Stimulated activated CD8-positive, alpha-beta memory T cell treated with anti-CD3 and anti-CD28 coated beads, Interleukin-15, amount 100 ng/mL, for 24 hours (primary cell): ENCODE results near the gene NTF4.
"Not testable (repeated sequence)": the region's sequence is repeated elsewhere in the genome, so short reads cannot be mapped to it uniquely, and the experiment has no call there.

Experiments
- DNase-seq: peaks from one replicate; pipeline ENCODE4 v3.0.0-alpha.2; 2020; ENCODE audit warnings: low read depth

NTF4 gene

DNA sequence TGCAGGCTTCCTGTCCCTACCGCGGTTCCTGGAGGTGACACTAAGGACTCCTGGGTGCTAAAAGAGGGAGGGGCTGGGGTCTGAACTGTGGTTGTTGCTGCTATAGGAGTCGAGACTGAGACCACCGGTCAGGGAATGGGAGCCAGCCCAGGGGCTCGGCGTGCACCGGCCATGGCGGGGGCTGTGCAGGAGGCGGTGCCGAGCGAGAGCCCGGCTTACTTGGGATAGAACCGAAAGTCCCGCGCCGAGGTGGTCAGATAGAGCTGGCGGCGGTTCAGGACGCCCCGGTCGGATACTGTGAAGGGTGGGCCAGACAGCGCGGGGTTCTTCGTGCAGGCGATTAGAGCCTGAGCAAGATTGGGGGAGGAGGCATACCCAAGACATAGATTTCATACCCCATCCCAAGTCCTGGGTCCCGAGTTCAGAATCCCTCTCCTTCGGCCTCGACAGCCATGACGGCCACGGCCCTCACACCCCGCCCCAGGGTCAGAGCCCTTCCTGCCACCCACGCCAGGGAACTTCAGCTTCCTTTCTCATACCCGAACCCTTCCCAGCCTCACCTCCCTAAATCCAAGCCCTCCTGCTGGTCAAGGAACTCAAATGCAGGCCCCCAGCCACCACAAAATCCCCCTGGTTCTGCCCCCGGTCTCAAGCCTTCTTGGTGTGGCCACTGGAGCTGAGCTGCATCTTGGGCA lies 7.6 kb downstream of the NTF4 start:
- DNase-seq = not testable (repeated sequence)

- DNase-seq = no peak
These were observed 8.3 kb downstream of the NTF4 start for GRCh38 chr19:49056101-49056901.

- not testable (repeated sequence) for DNase-seq
These were observed 14.1 kb downstream of the NTF4 start for GRCh38 chr19:49050376-49051033.

DNA sequence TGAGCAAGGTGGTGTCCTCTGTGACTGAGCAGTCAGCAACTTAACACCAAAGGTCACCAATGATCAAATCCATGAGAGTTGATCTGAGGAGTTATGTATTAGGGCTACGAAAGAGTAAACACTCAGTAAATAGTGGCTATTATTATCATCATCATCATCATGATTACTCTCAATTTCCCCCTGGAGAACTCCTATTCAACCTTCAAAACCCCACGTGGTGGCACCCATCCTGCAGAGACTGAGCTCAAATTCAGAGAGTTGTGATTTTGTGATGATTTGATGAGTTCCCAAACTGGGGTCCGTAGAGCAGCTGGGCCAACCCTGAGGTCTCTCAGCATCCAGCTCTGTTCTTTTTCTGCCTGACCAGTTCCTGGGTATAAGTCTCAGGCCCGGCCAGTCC lies 14.8 kb downstream of the NTF4 start:
- not testable (repeated sequence) for DNase-seq

- not testable (repeated sequence) for DNase-seq
These were observed 15.6 kb downstream of the NTF4 start, which contains the start of gene CGB8 for GRCh38 chr19:49049011-49049410. TSS of gene CGB8 (minus strand) at chr19:49049111. CDS start at chr19:49048739, 372 bp downstream.

- not testable (repeated sequence) for DNase-seq
These were observed 21.1 kb downstream of the NTF4 start, which contains the start of gene CGB5 for GRCh38 chr19:49043548-49043947. TSS of gene CGB5 (plus strand) at chr19:49043848. CDS start at chr19:49044210, 362 bp downstream.

DNA sequence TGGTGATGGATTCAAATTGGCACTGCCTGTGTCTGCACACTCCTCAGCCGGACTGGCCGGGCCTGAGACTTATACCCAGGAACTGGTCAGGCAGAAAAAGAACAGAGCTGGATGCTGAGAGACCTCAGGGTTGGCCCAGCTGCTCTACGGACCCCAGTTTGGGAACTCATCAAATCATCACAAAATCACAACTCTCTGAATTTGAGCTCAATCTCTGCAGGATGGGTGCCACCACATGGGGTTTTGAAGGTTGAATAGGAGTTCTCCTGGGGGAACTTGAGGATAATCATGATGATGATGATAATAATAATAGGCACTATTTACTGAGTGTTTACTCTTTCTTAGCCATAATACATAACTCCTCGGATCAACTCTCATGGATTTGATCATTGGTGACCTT lies 22.0 kb downstream of the NTF4 start:
- DNase-seq = not testable (repeated sequence)

DNA sequence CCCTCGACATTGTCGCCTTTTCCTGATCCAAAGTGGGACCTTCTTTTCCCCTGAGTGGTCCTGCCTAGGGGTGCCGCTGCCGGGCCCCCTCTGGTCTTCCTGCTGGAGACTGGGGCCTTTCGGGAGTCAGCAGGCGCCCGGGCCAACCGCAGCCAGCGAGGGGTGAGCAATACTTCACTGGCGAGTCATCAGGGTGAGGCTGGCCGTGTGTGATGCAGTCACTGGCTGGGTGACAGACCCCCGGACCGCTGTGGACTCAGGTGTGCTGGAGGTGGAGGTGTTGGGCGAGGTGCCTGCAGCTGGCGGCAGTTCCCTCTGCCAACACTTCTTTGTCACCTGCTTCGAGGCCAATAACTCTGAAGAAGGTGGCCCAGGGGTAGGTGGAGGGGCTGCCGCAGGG lies 22.4 kb downstream of the NTF4 start:
- no peak for DNase-seq

DNA sequence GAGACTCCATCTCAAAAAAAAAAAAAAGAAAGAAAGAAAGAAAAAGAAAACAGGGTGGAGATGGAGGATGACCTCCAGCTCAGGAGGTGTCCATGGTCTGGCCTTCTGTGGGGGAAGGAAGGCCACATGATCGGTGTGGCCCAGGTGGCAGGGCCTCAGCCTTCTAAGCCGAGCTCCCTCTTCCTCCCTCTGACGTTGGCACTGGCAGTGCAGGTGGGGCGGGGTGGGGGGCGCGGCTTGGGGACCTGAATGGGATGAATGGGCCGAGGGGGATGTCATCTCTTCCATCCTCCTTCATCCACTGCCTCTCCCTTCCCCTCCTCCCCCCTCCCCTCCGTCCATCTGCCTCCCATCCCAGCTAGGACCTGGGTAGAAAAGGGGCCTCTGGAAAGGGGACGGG lies 24.9 kb downstream of the NTF4 start:
- not testable (repeated sequence) for DNase-seq

- DNase-seq = not testable (repeated sequence)
These were observed 25.9 kb downstream of the NTF4 start for GRCh38 chr19:49038557-49039276.

DNA sequence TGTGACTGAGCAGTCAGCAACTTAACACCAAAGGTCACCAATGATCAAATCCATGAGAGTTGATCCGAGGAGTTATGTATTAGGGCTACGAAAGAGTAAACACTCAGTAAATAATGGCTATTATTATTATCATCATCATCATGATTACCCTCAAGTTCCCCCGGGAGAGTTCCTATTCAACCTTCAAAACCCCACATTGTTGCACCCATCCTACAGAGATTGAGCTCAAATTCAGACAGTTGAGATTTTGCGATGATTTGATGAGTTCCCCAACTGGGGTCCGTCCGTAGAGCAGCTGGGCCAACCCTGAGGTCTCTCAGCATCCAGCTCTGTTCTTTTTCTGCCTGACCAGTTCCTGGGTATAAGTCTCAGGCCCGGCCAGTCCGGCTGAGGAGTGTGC lies 26.5 kb downstream of the NTF4 start:
- not testable (repeated sequence) for DNase-seq

DNA sequence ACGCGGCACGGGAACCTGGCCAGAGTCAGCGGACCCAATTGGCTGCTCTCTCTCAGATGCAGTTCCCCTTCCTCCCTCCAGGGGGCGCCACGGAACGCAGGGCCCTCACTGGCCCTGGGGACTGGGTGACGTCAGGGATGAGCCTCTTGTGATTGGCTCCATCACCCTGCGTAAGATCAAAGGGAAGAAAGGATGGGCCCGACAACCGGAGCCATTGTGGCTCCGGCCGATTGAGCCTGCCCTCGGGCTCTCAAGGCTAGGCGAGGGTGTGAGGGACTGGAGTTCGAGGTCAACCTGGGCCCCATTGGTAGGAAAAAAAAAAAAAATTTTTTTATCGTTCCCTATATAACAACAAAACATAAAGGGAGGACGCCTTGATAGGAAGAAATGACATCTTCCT lies 27.8 kb downstream of the NTF4 start, which contains the start of gene CGB1:
Gene CGB1 (minus strand): TSS at position 81 of the 400 bp plus-strand sequence. CDS start 184 bp downstream, outside the sequence.
- not testable (repeated sequence) for DNase-seq

DNA sequence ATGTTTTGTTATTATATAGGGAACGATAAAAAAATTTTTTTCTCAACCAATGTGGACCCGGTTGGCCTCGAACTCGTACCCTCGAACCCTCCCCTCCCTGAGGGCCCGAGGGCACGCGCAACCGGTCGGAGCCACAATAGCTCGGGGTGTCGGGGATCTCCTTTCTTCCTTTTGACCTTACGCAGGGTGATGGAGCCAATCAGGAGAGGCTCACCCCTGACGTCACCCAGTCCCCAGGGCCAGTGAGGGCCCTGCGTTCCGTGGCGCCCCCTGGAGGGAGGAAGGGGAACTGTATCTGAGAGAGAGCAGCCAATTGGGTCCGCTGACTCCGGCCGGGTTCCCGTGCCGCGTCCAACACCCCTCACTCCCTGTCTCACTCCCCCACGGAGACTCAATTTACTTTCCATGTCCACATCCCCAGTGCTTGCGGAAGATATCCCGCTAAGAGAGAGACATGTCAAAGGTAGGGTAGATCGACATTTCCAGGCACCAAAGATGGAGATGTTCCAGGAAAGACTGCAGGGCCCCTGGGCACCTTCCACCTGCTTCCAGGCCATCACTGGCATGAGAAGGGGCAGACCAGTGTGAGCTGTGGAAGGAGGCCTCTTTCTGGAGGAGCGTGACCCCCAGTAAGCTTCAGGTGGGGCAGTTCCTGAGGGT lies 32.8 kb downstream of the NTF4 start, which contains the start of gene CGB2:
Gene CGB2 (plus strand): TSS at position 249 of the 660 bp plus-strand sequence. CDS start 206 bp downstream, at position 455.
- DNase-seq = not testable (repeated sequence)

DNA sequence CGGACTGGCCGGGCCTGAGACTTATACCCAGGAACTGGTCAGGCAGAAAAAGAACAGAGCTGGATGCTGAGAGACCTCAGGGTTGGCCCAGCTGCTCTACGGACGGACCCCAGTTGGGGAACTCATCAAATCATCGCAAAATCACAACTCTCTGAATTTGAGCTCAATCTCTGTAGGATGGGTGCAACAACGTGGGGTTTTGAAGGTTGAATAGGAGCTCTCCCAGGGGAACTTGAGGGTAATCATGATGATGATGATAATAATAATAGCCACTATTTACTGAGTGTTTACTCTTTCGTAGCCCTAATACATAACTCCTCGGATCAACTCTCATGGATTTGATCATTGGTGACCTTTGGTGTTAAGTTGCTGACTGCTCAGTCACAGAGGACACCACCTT lies 34.3 kb downstream of the NTF4 start:
- DNase-seq = not testable (repeated sequence)

DNA sequence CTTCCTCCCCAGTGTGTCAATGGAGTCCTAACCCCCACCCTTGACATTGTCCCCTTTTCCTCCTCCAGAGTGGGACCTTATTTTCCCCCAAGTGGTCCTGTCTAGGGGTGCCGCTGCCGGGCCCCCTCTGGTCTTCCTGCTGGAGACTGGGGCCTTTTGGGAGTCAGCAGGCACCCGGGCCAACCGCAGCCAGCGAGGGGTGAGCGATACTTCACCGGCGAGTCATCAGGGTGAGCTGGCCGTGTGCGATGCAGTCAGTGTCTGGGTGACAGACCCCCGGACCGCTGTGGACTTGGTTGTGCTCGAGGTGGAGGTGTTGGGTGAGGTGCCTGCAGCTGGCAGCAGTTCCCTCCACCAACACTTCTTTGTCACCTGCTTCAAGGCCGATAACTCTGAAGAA lies 34.9 kb downstream of the NTF4 start:
- not testable (repeated sequence) for DNase-seq

DNA sequence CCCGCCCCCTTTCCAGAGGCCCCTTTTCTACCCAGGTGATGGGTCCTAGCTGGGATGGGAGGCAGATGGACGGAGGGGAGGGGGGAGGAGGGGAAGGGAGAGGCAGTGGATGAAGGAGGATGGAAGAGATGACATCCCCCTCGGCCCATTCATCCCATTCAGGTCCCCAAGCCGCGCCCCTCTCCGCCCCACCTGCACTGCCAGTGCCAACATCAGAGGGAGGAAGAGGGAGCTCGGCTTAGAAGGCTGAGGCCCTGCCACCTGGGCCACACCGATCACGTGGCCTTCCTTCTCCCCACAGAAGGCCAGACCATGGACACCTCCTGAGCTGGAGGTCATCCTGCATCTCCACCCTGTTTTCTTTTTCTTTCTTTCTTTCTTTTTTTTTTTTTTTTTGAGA lies 35.9 kb downstream of the NTF4 start:
- DNase-seq = not testable (repeated sequence)

DNA sequence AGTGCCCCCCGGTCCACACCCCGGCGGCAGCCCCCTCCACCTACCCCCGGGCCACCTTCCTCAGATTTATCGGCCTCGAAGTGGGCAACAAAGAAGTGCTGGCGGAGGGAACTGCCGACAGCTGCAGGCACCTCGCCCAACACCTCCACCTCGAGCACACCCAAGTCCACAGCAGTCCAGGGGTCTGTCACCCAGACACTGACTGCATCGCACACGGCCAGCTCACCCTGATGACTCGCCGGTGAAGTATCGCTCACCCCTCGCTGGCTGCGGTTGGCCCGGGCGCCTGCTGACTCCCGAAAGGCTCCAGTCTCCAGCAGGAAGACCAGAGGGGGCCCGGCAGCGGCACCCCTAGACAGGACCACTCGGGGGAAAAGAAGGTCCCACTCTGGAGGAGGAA lies 39.0 kb downstream of the NTF4 start:
- DNase-seq = not testable (repeated sequence)

DNA sequence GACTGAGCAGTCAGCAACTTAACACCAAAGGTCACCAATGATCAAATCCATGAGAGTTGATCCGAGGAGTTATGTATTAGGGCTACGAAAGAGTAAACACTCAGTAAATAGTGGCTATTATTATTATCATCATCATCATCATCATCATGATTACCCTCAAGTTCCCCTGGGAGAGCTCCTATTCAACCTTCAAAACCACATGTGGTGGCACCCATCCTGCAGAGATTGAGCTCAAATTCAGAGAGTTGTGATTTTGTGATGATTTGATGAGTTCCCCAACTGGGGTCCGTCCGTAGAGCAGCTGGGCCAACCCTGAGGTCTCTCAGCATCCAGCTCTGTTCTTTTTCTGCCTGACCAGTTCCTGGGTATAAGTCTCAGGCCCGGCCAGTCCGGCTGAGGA lies 39.5 kb downstream of the NTF4 start:
- DNase-seq = not testable (repeated sequence)

GRCh38 chr19:49024233-49024632 lies 40.4 kb downstream of the NTF4 start, which contains the start of gene CGB3:
TSS of gene CGB3 (minus strand) at chr19:49024333. CDS start at chr19:49023971, 362 bp downstream.
- not testable (repeated sequence) for DNase-seq

- DNase-seq = no peak
These were observed 42.5 kb downstream of the NTF4 start for GRCh38 chr19:49022116-49022515.
